ENCODE data around the gene NPFF. TPM values are rescaled to one million over a fixed set of nuclear protein-coding genes. Genes with fewer than 3 reads are reported as not detected.

Gene NPFF
- total RNA-seq, 4 donors from 2014 or later: not detected

GRCh38 chr12:53463802-53464560, 43.3 kb downstream of the NPFF start:
- DNase-seq (ENCODE audit: low spot score): no peak
- TF ChIP-seq, protein P1, sequence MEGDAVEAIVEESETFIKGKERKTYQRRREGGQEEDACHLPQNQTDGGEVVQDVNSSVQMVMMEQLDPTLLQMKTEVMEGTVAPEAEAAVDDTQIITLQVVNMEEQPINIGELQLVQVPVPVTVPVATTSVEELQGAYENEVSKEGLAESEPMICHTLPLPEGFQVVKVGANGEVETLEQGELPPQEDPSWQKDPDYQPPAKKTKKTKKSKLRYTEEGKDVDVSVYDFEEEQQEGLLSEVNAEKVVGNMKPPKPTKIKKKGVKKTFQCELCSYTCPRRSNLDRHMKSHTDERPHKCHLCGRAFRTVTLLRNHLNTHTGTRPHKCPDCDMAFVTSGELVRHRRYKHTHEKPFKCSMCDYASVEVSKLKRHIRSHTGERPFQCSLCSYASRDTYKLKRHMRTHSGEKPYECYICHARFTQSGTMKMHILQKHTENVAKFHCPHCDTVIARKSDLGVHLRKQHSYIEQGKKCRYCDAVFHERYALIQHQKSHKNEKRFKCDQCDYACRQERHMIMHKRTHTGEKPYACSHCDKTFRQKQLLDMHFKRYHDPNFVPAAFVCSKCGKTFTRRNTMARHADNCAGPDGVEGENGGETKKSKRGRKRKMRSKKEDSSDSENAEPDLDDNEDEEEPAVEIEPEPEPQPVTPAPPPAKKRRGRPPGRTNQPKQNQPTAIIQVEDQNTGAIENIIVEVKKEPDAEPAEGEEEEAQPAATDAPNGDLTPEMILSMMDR (IDR thresholded peaks at IDR 0.05): no peak

DNA sequence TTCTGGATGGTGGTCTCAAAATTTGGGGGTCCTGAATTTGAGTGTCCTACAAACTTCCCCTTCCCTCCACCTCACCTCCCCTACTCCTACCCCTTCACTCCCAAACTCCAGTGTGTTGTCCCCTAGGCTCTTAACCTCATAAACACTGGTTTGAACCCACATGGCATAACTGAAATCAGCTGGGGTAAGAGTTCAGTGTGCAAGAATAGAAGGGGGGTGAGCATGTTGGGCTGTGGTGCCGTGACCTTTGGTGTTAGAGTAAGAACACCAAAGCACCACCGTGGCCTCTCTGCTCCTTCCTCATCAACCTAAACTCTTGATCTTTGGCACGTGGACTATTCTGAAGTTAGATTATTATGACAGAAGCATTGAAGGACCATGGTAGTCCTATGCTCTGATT, 44.3 kb downstream of the NPFF start:
- DNase-seq (ENCODE audit: low spot score) (no peak), ATAC-seq (ENCODE audit: low FRiP score) (no peak)
- TF ChIP-seq, protein P1 (IDR thresholded peaks at IDR 0.05): no peak

More at GRCh38 chr12:53463802-53464560, 43.3 kb downstream of the NPFF start:
- no peak for ATAC-seq (ENCODE audit: low FRiP score)

DNA sequence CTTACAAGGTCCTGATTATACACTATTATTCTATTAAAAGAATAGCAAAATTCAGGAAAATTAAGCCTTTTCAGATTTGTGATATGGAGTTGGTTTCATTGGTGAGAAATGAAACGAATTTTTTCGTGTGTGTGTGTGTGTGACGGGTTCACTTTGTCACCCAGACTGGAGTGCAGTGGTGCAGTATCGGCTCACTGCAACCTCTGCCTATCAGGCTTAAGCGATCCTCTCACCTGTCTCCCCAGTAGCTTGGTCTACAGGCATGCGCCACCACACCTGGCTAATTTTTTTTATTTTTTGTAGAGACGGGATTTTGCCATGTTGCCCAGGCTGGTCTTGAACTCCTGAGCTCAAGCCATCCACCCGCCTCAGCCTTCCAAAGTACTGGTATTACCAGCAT, 45.7 kb downstream of the NPFF start:
- TF ChIP-seq, protein P1 (IDR thresholded peaks at IDR 0.05): no peak
- ATAC-seq (ENCODE audit: low FRiP score) (no peak), DNase-seq (ENCODE audit: low spot score) (no peak)

GRCh38 chr12:53461059-53461458, 46.2 kb downstream of the NPFF start:
- no peak for ATAC-seq (ENCODE audit: low FRiP score)
- TF ChIP-seq, protein P1 (IDR thresholded peaks at IDR 0.05): no peak

GRCh38 chr12:53459097-53459496, 48.2 kb downstream of the NPFF start:
- TF ChIP-seq, protein P1 (IDR thresholded peaks at IDR 0.05): no peak
- DNase-seq (ENCODE audit: low spot score) (no peak), ATAC-seq (ENCODE audit: low FRiP score) (no peak)

More at GRCh38 chr12:53461059-53461458, 46.2 kb downstream of the NPFF start:
- no peak for DNase-seq (ENCODE audit: low spot score)

Small RNA genes lying within 50 kb of the gene (small RNA-seq; reads per million reads assigned to genes)
- not detected for gene AC023509.3

Other genes starting within 250 kb of the NPFF start
- 1 to 10 TPM in 1 of 4 donors, under 1 TPM in 3; 0.63 to 2.0 (median 0.90) TPM for gene ESPL1, start 239.2 kb downstream of the NPFF start, total RNA-seq
- 100 to 1,000 TPM; 527 to 674 (median 592) TPM for gene PFDN5, start 211.9 kb downstream of the NPFF start, total RNA-seq
- gene MYG1, start 207.8 kb downstream of the NPFF start, total RNA-seq: 10 to 100 TPM; 33.9 to 42.6 (median 35.7) TPM
- gene AAAS, start 185.9 kb downstream of the NPFF start, total RNA-seq: 10 to 100 TPM; 28.7 to 43.2 (median 38.6) TPM
- not detected for gene SP7, start 171.1 kb downstream of the NPFF start, total RNA-seq
- gene SP1, start 127.3 kb downstream of the NPFF start, total RNA-seq: 10 to 100 TPM; 53.1 to 73.8 (median 62.2) TPM
- 1 to 10 TPM in 1 of 4 donors, not detected in 3; 1.3 TPM for gene AMHR2, start 83.6 kb downstream of the NPFF start, total RNA-seq
- 10 to 100 TPM; 42.9 to 72.6 (median 60.4) TPM for gene PRR13, start 65.8 kb downstream of the NPFF start, total RNA-seq
- gene PCBP2, start 55.4 kb downstream of the NPFF start, total RNA-seq: 100 to 1,000 TPM; 498 to 666 (median 531) TPM
- gene MAP3K12, start 8.0 kb downstream of the NPFF start, total RNA-seq: 10 to 100 TPM in 3 of 4 donors, 1 to 10 TPM in 1; 5.5 to 35.9 (median 17.1) TPM
- 10 to 100 TPM; 19.6 to 26.0 (median 22.3) TPM for gene TARBP2, start 6.2 kb downstream of the NPFF start, total RNA-seq
- gene ATF7, start 118.9 kb upstream of the NPFF start, total RNA-seq: 10 to 100 TPM; 22.5 to 38.3 (median 29.9) TPM
- 100 to 1,000 TPM; 194 to 295 (median 245) TPM for gene ATP5MC2, start 168.6 kb upstream of the NPFF start, total RNA-seq
- gene CALCOCO1, start 220.0 kb upstream of the NPFF start, total RNA-seq: 100 to 1,000 TPM; 183 to 262 (median 242) TPM
- gene CISTR, start 244.5 kb upstream of the NPFF start, total RNA-seq: not detected